Fibroblast of lung (primary cell): ENCODE results near the gene PTF1A.

Experiments
- CTCF ChIP-seq, 2 donors: IDR thresholded peaks in 1 of 2; conservative IDR thresholded peaks in 1 of 2; 1 replicate in 1 of 2; 2 replicates in 1 of 2; pipeline ENCODE4 v1.5.1; 2011 to 2012; ENCODE audit warnings: low read length in 2 of 2, control low read depth in 1 of 2, inconsistent platforms in 1 of 2, low read depth in 1 of 2, mild to moderate bottlenecking in 1 of 2
- EZH2 ChIP-seq: IDR thresholded peaks from 2 replicates; pipeline ENCODE4 v1.5.1; 2012; ENCODE audit warnings: low read length, control low read depth, mild to moderate bottlenecking; ENCODE audit errors: missing control alignments

DNA sequence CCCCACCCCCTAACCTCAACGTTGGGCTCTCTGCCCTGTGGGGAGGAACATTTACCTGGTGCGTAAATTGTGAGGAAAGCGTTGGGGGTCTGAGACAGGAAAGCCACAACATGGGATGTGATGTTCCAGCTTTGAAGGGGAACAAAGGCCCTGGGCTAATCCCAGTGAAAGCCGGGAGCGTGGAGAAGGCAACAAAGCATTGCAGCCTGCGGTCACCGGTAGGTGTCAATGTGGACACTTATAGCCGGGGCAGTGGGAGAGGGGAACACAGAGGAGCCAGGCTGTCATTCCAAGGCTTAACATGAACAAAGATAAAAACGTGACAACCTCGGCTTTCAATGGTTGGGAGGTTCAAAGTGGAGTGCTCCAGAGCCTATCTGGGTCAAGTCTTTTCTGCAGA, 12.7 kb downstream of the PTF1A start:
- TF ChIP-seq CTCF (conservative IDR thresholded peaks at IDR 0.05 in 1 of 2, IDR thresholded peaks at IDR 0.05 in 1 of 2; ENCODE audit: low read depth in 1 of 2, low read length in 2 of 2) (no peak), EZH2 (no peak)
